HG02973 (cell line): ENCODE data around the gene SCRN2.

Experiments
- ATAC-seq: cut with Tn5 transposase; IDR thresholded peaks from one replicate; pipeline ENCODE4 v1.9.1; 2021; ENCODE audit warnings: moderate library complexity; ENCODE audit not compliant: unreplicated experiment

SCRN2 gene

GRCh38 chr17:47846716-47847340, 5.8 kb upstream of the SCRN2 start:
- ATAC-seq = no peak

GRCh38 chr17:47845716-47846075, 4.6 kb upstream of the SCRN2 start:
- ATAC-seq = no peak

- ATAC-seq = no peak
Observed at GRCh38 chr17:47844814-47845715, 4.0 kb upstream of the SCRN2 start.

GRCh38 chr17:47844227-47844626, 3.2 kb upstream of the SCRN2 start:
- ATAC-seq = no peak

DNA sequence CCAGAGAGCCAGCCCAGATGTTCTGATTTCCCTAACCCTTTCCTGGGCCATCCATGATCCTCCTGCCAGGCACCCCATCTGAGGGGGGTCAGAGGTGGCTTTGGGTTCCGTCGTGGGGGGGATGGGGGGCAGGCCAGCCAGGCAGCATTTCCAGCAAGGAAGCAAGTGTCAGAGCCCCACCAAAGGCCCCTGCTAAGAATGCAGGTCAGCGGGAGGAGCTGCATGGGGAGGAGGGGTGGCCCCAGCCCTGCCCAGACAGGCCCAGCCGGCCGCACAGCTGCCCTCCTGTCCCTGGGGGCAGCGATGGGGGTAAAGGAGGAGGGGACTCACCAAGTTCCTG, 2.3 kb upstream of the SCRN2 start:
- ATAC-seq = no peak

DNA sequence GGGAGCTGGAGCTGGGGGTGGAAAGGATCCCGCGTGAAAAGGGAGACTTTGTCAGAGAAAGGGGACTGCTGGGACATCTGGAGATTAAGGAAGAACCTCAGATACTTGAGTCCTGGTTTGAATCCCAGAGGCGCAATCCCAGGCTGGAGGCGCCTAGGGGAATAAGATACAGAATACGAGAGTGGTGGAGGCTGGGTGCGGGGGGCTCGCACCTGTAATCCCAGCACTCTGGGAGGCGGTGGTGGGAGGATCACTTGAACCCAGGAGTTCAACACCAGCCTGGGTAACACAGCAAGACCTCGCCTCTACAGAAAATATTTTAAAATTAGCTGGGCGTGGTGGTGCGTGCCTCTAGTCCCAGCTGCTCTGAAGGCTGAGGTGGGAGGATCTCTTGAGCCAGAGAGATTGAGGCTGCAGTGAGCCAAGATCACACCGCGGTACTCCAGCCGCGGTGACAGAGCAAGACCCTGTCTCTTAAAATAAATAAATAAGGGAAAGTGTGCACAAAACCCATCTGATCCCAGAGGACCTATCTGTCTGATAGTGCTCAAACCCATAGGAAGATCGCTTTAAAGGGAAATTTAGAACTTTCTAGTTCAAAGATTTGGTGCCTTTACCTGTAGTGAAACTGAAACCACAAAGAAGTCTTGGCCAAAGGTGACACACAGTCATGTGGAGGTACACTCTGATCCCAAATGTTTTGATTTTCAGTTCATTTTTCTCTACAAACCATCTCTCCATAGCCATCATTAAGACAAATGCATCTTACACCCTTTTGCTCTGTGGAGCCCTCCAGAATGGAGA, 617 bp upstream of the SCRN2 start:
- ATAC-seq = no peak

GRCh38 chr17:47840001-47840741, 902 bp downstream of the SCRN2 start:
- no peak for ATAC-seq

GRCh38 chr17:47839071-47839470, 2.0 kb downstream of the SCRN2 start:
- ATAC-seq = no peak

DNA sequence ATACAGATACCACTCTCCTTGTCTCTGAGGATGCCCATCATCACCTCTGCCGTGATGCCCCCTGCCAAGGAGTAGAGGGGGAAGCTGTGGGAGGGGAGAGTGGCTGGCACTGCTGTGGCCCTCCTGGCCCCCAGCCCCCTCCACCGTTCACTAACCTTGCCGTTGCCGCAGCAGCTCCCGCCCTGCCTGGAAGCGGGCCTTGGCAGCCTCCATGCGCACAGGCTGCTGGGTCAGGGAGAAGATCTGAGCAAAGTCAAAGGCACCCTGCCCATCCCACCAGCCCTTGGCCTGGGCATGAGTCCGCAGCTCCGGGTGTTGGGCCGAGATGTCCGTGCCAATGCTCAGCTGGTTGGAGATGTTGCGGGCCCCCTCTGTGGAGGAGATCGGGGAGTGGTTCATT, 2.4 kb downstream of the SCRN2 start:
- ATAC-seq = no peak

DNA sequence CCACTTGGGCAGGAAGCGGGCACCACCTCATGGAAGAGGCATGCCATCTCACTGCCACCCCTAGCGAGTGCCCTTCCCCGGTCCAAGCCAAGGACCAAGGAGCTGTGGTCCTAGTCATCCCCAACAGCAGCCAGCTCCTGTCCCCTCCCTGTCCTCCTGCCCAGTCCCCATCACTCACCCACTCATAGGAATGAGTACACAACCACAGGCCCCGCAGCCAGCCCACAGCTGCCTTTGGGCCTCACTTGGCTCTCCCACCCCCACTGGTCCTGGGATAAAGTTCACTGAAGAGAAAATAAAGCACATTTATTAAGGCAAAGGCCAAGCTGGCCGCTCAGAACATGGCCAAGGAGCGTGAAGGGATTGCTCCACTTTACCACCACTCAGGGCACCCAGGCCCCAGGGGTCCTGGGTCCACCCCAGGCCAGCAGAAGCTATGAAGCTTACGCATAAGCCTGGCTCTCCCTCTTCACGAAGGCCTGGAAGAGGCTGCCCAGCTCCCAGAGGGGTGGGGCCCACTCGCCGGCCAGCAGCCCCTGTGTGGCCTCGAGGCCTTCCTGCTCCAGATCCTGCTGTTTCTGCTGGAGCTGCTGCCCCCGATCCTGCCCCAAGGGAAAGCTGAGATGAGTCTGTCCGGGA, 3.6 kb downstream of the SCRN2 start:
- no peak for ATAC-seq

DNA sequence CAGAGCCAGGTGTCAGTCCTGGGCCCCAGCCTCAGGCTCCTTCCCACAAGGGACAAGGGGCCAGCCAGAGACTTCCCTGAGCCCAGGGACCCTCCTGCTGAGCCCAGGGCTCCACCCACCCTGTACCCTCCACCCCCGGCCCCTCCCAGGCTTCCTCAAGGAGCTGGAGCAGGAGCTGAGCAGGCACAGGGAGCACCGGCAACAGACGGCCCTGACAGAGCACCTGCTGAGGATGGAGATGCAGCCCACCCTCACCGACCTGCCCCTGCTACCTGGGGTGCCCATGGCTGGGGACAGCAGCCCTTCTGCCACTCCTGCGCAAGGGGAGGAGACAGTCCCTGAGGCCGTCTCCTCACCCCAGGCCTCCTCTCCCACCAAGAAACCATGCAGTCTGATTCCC, 4.5 kb downstream of the SCRN2 start:
- no peak for ATAC-seq

DNA sequence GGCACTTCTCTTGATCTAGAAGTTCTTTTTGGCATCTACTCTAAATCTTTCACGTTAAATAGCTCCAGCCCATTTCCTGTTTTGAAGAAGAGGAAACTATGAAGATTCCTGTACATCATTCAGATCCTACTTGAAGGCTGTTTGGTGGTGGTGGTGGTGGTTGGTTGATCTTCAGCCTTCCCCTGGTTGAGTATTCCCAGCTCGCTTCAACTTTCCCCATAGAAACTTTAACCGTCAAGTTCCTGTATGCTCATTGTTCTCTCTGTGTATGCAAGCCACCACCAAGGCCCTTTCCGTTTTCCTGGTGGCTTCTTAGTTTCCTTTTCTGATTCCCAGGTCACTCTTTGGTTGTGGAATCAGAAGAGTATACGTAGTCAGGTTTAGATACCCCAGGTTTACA, 6.3 kb downstream of the SCRN2 start:
- no peak for ATAC-seq

DNA sequence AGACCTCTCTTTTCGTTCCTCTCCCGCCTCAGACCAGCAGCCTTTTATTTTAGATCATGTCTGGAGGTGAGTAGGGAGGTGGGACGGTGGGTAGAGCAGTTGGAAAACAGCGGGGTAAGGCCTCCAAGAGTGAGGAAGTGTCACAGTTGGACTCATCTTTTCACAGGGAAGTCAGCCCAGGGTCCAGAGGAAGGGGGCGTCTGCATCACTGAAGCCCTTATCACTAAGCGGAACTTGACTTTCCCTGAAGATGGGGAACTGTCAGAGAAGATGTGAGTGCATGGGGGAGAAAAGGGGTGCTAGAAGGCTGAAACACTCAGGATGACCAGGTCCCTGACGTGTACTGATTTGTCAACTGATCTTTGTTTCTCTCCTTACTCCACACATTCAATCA, 9.1 kb downstream of the SCRN2 start:
- peak; percentile 17 for ATAC-seq

DNA sequence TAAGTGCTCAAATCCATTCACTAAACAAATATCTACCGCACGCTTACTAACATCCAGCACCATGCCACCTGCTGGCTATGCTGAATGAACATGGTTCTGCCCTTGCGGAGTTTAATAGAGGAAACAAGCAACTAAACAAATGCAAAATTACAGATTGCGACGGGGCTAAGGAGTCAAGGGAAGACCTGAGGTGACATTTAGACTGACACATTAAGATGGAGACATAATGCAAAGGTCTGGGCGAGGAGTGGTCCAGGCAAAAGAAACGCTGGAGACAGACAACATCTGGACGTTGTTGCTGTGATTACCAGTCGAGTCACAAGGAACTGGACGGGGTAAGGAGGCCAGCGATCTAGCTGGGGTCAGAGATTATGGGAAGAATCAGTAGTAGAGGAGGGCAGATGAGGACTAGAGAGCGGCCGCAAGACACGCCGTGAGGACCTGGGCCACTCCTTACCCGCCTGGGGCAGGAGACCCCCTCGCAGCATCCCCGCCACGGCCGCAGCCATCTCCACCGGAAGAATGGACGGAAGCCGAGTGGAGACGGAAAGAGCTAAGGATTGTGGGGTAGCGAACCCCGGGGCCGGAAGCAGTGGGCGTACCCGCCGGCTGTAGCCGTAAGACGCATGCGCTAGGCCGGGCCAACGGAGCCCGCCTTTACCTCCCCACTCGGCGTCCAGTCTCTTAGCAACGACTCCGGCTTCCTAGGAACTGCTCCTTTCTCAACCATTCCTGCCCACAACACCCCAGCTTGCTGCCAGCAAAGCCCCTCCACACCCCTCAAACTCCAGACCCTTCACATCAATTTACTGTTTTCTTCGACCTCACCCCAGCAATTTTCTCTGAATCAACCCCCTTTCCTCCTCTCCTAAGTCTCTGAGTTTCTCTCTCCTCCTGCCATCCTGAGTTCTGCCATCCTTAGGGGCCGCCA, 9.8 kb downstream of the SCRN2 start, which contains the start of the genes LRRC46 and MRPL10:
Gene LRRC46, plus strand, starts transcription at position 668 of the 931 bp plus-strand sequence. CDS start 320 bp downstream, outside the sequence.
Gene MRPL10, minus strand, starts transcription at position 539 of the 931 bp plus-strand sequence. Its CDS starts 30 bp downstream, at position 509.
- ATAC-seq = peak; percentile 68

- no peak for ATAC-seq
Observed at GRCh38 chr17:47830396-47831002, 10.6 kb downstream of the SCRN2 start.

DNA sequence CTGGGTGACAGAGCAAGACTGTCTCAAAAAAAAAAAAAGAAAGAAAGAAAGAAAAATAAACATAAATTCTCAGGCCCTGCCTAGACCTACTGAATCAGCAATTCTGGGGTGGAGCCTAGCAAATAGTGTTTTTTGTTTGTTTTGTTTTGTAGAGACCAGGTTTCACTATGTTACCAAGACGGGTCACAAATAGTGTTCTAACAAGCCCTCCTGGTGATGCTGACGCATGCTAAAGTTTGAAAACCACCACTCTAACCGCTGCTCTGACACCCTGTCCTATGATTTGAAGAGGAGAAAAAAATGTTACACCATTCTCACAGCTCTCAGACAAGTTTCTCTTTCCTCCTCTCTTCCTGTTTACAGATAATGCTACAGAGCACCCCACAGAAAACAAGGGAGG, 11.2 kb downstream of the SCRN2 start:
- ATAC-seq = no peak

DNA sequence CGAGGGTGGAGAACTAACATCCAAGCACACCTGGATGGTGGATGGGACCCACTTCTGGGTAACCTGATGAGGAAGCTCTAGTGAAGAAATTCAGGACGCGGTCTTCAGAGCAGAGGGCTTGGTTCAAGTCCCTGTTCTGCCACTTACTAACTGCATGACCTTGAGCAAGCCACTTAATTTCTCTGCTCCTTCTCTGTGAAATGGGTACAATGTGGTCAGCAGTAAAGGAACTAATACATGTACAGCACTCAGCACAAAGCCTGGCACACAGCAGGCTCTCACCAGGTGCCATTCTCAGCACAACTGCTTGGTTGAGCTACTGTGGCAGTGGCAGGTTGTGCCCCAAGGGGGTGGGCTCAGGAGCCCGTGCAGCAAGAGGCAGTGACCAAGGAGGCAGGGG, 17.6 kb downstream of the SCRN2 start:
- no peak for ATAC-seq

DNA sequence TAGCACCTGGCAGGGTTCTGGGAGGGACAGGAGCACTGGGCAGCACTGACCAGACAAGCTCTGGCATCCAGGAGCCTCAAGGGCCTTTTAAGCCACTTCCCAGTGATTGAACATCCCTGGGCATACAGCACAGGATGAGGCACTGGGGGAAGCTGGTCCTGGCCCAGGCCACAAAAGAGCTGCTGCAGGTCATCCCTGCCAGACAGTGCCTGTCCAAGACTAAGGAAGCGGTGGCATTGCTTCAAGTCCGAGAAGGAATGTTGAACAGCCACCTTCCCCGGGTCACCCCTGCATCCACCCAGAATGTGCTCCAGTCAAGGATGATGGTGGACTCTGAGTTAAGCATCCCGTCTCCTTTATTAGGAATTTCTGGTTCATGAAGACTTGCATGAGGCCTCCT, 18.3 kb downstream of the SCRN2 start:
- no peak for ATAC-seq
